SU-DHL-6 (cell line): ENCODE data around the gene DOCK6.

ENCODE experiments used
- CTCF ChIP-seq: fragments of 200-600 bp; sonication (generic); IDR thresholded peaks from one replicate; pipeline ENCODE4 v1.5.1; 2017; ENCODE audit warnings: antibody characterized with exemption, mild to moderate bottlenecking, low read length, moderate library complexity; ENCODE audit not compliant: insufficient read depth, poor library complexity, severe bottlenecking
- EZH2phosphoT487 ChIP-seq: fragments of 200-600 bp; sonication (generic), shearing (Covaris generic); conservative IDR thresholded peaks from 2 replicates; pipeline ENCODE4 v1.6.1; 2018; ENCODE audit warnings: mild to moderate bottlenecking, antibody characterized with exemption, low read length, moderate library complexity, mixed read lengths

- no peak for TF ChIP-seq CTCF
- no peak for TF ChIP-seq EZH2phosphoT487
Observed at GRCh38 chr19:11151181-11151580, 111.1 kb downstream of the DOCK6 start.
